Measurements from ENCODE around the gene TOMM5.

TOMM5 gene

GRCh38 chr9:37541465-37541864 lies 50.9 kb downstream of the TOMM5 start:
- no peaks in the 10 kb centered on the region for H3K79me2 ChIP-seq (ENCODE audit: low read length)
- H3K4me2 ChIP-seq (ENCODE audit: low read depth, low read length): no peak overlapping the region
- no peak overlapping the region for H3K9ac ChIP-seq (ENCODE audit: low read length)
- no peaks in the 10 kb centered on the region for H3K36me3 ChIP-seq (replicated peaks; ENCODE audit: insufficient read depth, low read length)
- H4K20me1 ChIP-seq (ENCODE audit: insufficient read depth, low read length): no peaks in the 10 kb centered on the region
- no peaks in the 10 kb centered on the region for H3F3A ChIP-seq (ENCODE audit: insufficient read depth, low read length)
- no peak for TF ChIP-seq EZH2 (optimal IDR thresholded peaks at IDR 0.05; ENCODE audit: low read depth, low read length)
- no peak for TF ChIP-seq CTCF (IDR thresholded peaks at IDR 0.05; ENCODE audit: low read length)
- no peak for TF ChIP-seq EZH2phosphoT487 (IDR thresholded peaks at IDR 0.05; ENCODE audit: low read length)
- DNase-seq: no peak
- peaks cover 10% of the 10 kb centered on the region for H3K4me1 ChIP-seq (ENCODE audit: low read length)
- H3K27me3 ChIP-seq (replicated peaks; ENCODE audit: insufficient read depth, low read length): no peaks in the 10 kb centered on the region
- no peaks in the 10 kb centered on the region for H3K9me2 ChIP-seq (replicated peaks; ENCODE audit: insufficient read depth, low read length)
- H2AFZ ChIP-seq (ENCODE audit: low read length): no peak overlapping the region
- H3K9me3 ChIP-seq (replicated peaks; ENCODE audit: insufficient read depth, low read length): no peaks in the 10 kb centered on the region
- no peak overlapping the region for H3K4me3 ChIP-seq (ENCODE audit: low read length)
- no peak overlapping the region for H3K27ac ChIP-seq (ENCODE audit: low read length)

- no peak for DNase-seq
- Histone ChIP-seq H2AFZ (ENCODE audit: low read length) (no peak overlapping the region), H3F3A (ENCODE audit: insufficient read depth, low read length) (no peaks in the 10 kb centered on the region), H3K4me2 (ENCODE audit: low read depth, low read length) (no peak overlapping the region), H3K27ac (ENCODE audit: low read length) (no peak overlapping the region), H3K9me2 (replicated peaks; ENCODE audit: insufficient read depth, low read length) (no peaks in the 10 kb centered on the region), H3K9me3 (replicated peaks; ENCODE audit: insufficient read depth, low read length) (no peaks in the 10 kb centered on the region), H3K36me3 (replicated peaks; ENCODE audit: insufficient read depth, low read length) (no peaks in the 10 kb centered on the region), H3K9ac (ENCODE audit: low read length) (no peak overlapping the region), H3K4me3 (ENCODE audit: low read length) (no peak overlapping the region), H3K4me1 (ENCODE audit: low read length) (peaks cover 10% of the 10 kb centered on the region), H4K20me1 (ENCODE audit: insufficient read depth, low read length) (no peaks in the 10 kb centered on the region), H3K27me3 (replicated peaks; ENCODE audit: insufficient read depth, low read length) (no peaks in the 10 kb centered on the region), H3K79me2 (ENCODE audit: low read length) (no peaks in the 10 kb centered on the region)
- TF ChIP-seq CTCF (IDR thresholded peaks at IDR 0.05; ENCODE audit: low read length) (no peak), EZH2 (optimal IDR thresholded peaks at IDR 0.05; ENCODE audit: low read depth, low read length) (no peak), EZH2phosphoT487 (IDR thresholded peaks at IDR 0.05; ENCODE audit: low read length) (no peak)
Observed at GRCh38 chr9:37540634-37541033, 51.8 kb downstream of the TOMM5 start.

GRCh38 chr9:37539634-37540033 lies 52.8 kb downstream of the TOMM5 start:
- no peaks in the 10 kb centered on the region for H3K36me3 ChIP-seq (replicated peaks; ENCODE audit: insufficient read depth, low read length)

More at GRCh38 chr9:37539634-37540033, 52.8 kb downstream of the TOMM5 start:
- no peak for DNase-seq
- Histone ChIP-seq H3K4me2 (ENCODE audit: low read depth, low read length) (no peak overlapping the region), H3K9me3 (replicated peaks; ENCODE audit: insufficient read depth, low read length) (no peaks in the 10 kb centered on the region), H3K9ac (ENCODE audit: low read length) (no peak overlapping the region), H4K20me1 (ENCODE audit: insufficient read depth, low read length) (no peaks in the 10 kb centered on the region), H3K4me1 (ENCODE audit: low read length) (peaks cover 10% of the 10 kb centered on the region), H3K79me2 (ENCODE audit: low read length) (no peaks in the 10 kb centered on the region), H3K27ac (ENCODE audit: low read length) (no peak overlapping the region), H2AFZ (ENCODE audit: low read length) (no peak overlapping the region), H3K9me2 (replicated peaks; ENCODE audit: insufficient read depth, low read length) (no peaks in the 10 kb centered on the region), H3F3A (ENCODE audit: insufficient read depth, low read length) (no peaks in the 10 kb centered on the region), H3K4me3 (ENCODE audit: low read length) (no peak overlapping the region), H3K27me3 (replicated peaks; ENCODE audit: insufficient read depth, low read length) (no peaks in the 10 kb centered on the region)
- no peak for TF ChIP-seq CTCF (IDR thresholded peaks at IDR 0.05; ENCODE audit: low read length)
- no peak for TF ChIP-seq EZH2phosphoT487 (IDR thresholded peaks at IDR 0.05; ENCODE audit: low read length)
- no peak for TF ChIP-seq EZH2 (optimal IDR thresholded peaks at IDR 0.05; ENCODE audit: low read depth, low read length)
